H7 (cell line): ENCODE measurements around the gene KLF16. TPM values are rescaled to one million over a fixed set of nuclear protein-coding genes. Genes with fewer than 3 reads are reported as not detected.

Experiments
- DNase-seq: peaks from one replicate; pipeline ENCODE4 v3.0.0; 2012
- H3K27me3 ChIP-seq: 2 replicates; pipeline ENCODE4 v1.6.0; 2011; ENCODE audit warnings: mild to moderate bottlenecking, low read length; ENCODE audit not compliant: control insufficient read depth, insufficient read depth
- H3K36me3 ChIP-seq: replicated peaks from 2 replicates; pipeline ENCODE4 v1.5.1; 2011; ENCODE audit warnings: low read length; ENCODE audit not compliant: control insufficient read depth, insufficient read depth
- H3K4me3 ChIP-seq: 2 replicates; pipeline ENCODE4 v1.5.1; 2011; ENCODE audit warnings: low read depth, mild to moderate bottlenecking, control low read depth, low read length, moderate library complexity; ENCODE audit not compliant: insufficient read depth
- total RNA-seq: library from RNA; depleted of rRNA; stranded (reverse); fragments of >200 nt; shearing (Covaris generic); gene quantifications from 2 replicates; pipeline ENCODE4 v1.2.3, GENCODE V29; 2014

Gene KLF16
- total RNA-seq, 1 experiment from 2014 or later = 21.2 TPM

- no peak for DNase-seq
- H3K4me3 ChIP-seq = no peak overlapping the region
- peaks cover 3% of the 10 kb centered on the region; the same call in 1 of the 2 replicates for H3K27me3 ChIP-seq
- no peaks in the 10 kb centered on the region for H3K36me3 ChIP-seq
These were observed 3.4 kb upstream of the KLF16 start for GRCh38 chr19:1866693-1867348.

- peaks cover 6% of the 10 kb centered on the region; the same call in 1 of the 2 replicates for H3K27me3 ChIP-seq
- H3K36me3 ChIP-seq = no peaks in the 10 kb centered on the region
- DNase-seq = no peak
- peak overlapping the region; percentile 70 for H3K4me3 ChIP-seq
These were observed 2.0 kb upstream of the KLF16 start for GRCh38 chr19:1865172-1866010.

- Histone ChIP-seq H3K36me3 (no peaks in the 10 kb centered on the region), H3K4me3 (peak overlapping the region; percentile 70), H3K27me3 (peaks cover 6% of the 10 kb centered on the region; the same call in 1 of the 2 replicates)
- DNase-seq = peak; percentile 97
These were observed 1.2 kb upstream of the KLF16 start for GRCh38 chr19:1864480-1865171.

GRCh38 chr19:1863638-1864479, 480 bp upstream of the KLF16 start:
- no peaks in the 10 kb centered on the region for H3K36me3 ChIP-seq
- peak overlapping the region; percentile 70 for H3K4me3 ChIP-seq
- H3K27me3 ChIP-seq = peaks cover 6% of the 10 kb centered on the region; the same call in 1 of the 2 replicates
- DNase-seq = peak; percentile 100

GRCh38 chr19:1862424-1863327, 703 bp downstream of the KLF16 start:
- Histone ChIP-seq H3K27me3 (peaks cover 6% of the 10 kb centered on the region; the same call in 1 of the 2 replicates), H3K36me3 (no peaks in the 10 kb centered on the region), H3K4me3 (peak overlapping the region; percentile 72)
- DNase-seq = peak; percentile 91

- peak; percentile 75 for DNase-seq
- Histone ChIP-seq H3K4me3 (peak overlapping the region; percentile 72), H3K36me3 (no peaks in the 10 kb centered on the region), H3K27me3 (peaks cover 6% of the 10 kb centered on the region; the same call in 1 of the 2 replicates)
These were observed 1.3 kb downstream of the KLF16 start for GRCh38 chr19:1862068-1862423.

- Histone ChIP-seq H3K36me3 (no peaks in the 10 kb centered on the region), H3K4me3 (peak overlapping the region; percentile 72), H3K27me3 (peaks cover 6% of the 10 kb centered on the region; the same call in 1 of the 2 replicates)
- DNase-seq = peak; percentile 71
These were observed 1.8 kb downstream of the KLF16 start for GRCh38 chr19:1861599-1862031.

- peak overlapping the region; percentile 72 for H3K4me3 ChIP-seq
- peak; percentile 73 for DNase-seq
- no peaks in the 10 kb centered on the region for H3K36me3 ChIP-seq
- peaks cover 6% of the 10 kb centered on the region; the same call in 1 of the 2 replicates for H3K27me3 ChIP-seq
These were observed 2.4 kb downstream of the KLF16 start for GRCh38 chr19:1860821-1861598.

- Histone ChIP-seq H3K4me3 (peak overlapping the region; percentile 20), H3K36me3 (no peaks in the 10 kb centered on the region), H3K27me3 (peaks cover 6% of the 10 kb centered on the region; the same call in 1 of the 2 replicates)
- DNase-seq = peak; percentile 90
These were observed 3.2 kb downstream of the KLF16 start for GRCh38 chr19:1860042-1860775.

GRCh38 chr19:1859331-1859781, 4.0 kb downstream of the KLF16 start:
- H3K27me3 ChIP-seq = peaks cover 6% of the 10 kb centered on the region; the same call in 1 of the 2 replicates
- no peak overlapping the region for H3K4me3 ChIP-seq
- peak; percentile 87 for DNase-seq
- H3K36me3 ChIP-seq = no peaks in the 10 kb centered on the region

- no peak for DNase-seq
- Histone ChIP-seq H3K36me3 (no peaks in the 10 kb centered on the region; the same call in 1 of the 2 replicates), H3K4me3 (no peak overlapping the region), H3K27me3 (peaks cover 6% of the 10 kb centered on the region; the same call in 1 of the 2 replicates)
These were observed 4.8 kb downstream of the KLF16 start for GRCh38 chr19:1858412-1859081.
